Ectodermal cell (in vitro differentiated cells): ENCODE measurements around the gene TM9SF3. TPM values are rescaled to one million over a fixed set of nuclear protein-coding genes. Genes with fewer than 3 reads are reported as not detected.
A peak's percentile ranks its signal among the peaks of the same experiment; 100 is the strongest.

Experiments used
- H3K27ac ChIP-seq: 2 replicates; pipeline ENCODE4 v1.7.0; 2013; ENCODE audit warnings: mild to moderate bottlenecking, low read depth, low read length; ENCODE audit not compliant: insufficient read depth, poor library complexity, severe bottlenecking
- H3K27me3 ChIP-seq: 2 replicates; pipeline ENCODE4 v1.7.0; 2013; ENCODE audit warnings: mild to moderate bottlenecking, low read length; ENCODE audit not compliant: insufficient read depth, control insufficient read depth, poor library complexity, severe bottlenecking
- H3K36me3 ChIP-seq: one replicate; pipeline ENCODE4 v1.7.0; 2013; ENCODE audit warnings: low read length; ENCODE audit not compliant: control insufficient read depth, insufficient read depth
- H3K4me1 ChIP-seq: one replicate; pipeline ENCODE4 v1.7.0; 2013; ENCODE audit warnings: low read length; ENCODE audit not compliant: control insufficient read depth, insufficient read depth
- H3K4me3 ChIP-seq: 2 replicates; pipeline ENCODE4 v1.7.0; 2013; ENCODE audit warnings: low read depth, low read length, control low read depth; ENCODE audit not compliant: insufficient read depth
- H3K9me3 ChIP-seq: 2 replicates; pipeline ENCODE4 v1.7.0; 2013; ENCODE audit warnings: mild to moderate bottlenecking, low read length, moderate library complexity; ENCODE audit not compliant: control insufficient read depth
- WGBS, 2 experiments: methylation state at CpG; one replicate each; pipeline ENCODE4 v1.1.7; 2013; ENCODE audit warnings: missing lambda C conversion rate in 2 of 2; 5-methylcytosine and 5-hydroxymethylcytosine counted together
- polyA plus RNA-seq, 4 experiments: library from polyadenylated mRNA; stranded (reverse); fragments of 50-300 nt; gene quantifications; one replicate each; pipeline ENCODE4 v1.2.3, GENCODE V29; 2013

TM9SF3 gene
- polyA plus RNA-seq (2013, experiment 1 of 4), result 134 TPM
- 163 TPM for polyA plus RNA-seq (2013, experiment 2 of 4)
- polyA plus RNA-seq (2013, experiment 3 of 4), result 70.0 TPM
- polyA plus RNA-seq (2013, experiment 4 of 4), result 77.8 TPM

GRCh38 chr10:96586419-96587263, at the start of gene TM9SF3:
Gene TM9SF3, minus strand, starts transcription at chr10:96587012. Its CDS starts 177 bp downstream, at chr10:96586835.
- WGBS, 2 experiments, result 0% methylated on average over 107 of the region's 107 CpGs

GRCh38 chr10:96636551-96636950, 49.7 kb upstream of the TM9SF3 start:
- Histone ChIP-seq H3K9me3 (no peaks in the 10 kb centered on the region), H3K4me3 (no peak overlapping the region), H3K36me3 (no peaks in the 10 kb centered on the region), H3K27ac (no peak overlapping the region), H3K4me1 (no peaks in the 10 kb centered on the region), H3K27me3 (no peaks in the 10 kb centered on the region)
- WGBS, 2 experiments, result 77 to 88% methylated on average over 1 of the region's 1 CpG

More at GRCh38 chr10:96586419-96587263, at the start of gene TM9SF3:
- Histone ChIP-seq H3K9me3 (no peaks in the 10 kb centered on the region), H3K27ac (peak within 1 kb of the TSS; percentile 93), H3K36me3 (no peaks in the 10 kb centered on the region), H3K4me1 (peaks cover 8% of the 10 kb centered on the region), H3K4me3 (peak within 1 kb of the TSS; percentile 94), H3K27me3 (no peaks in the 10 kb centered on the region)

- Histone ChIP-seq H3K27ac (no peak overlapping the region), H3K9me3 (no peaks in the 10 kb centered on the region), H3K27me3 (no peaks in the 10 kb centered on the region), H3K36me3 (no peaks in the 10 kb centered on the region), H3K4me1 (no peaks in the 10 kb centered on the region), H3K4me3 (no peak overlapping the region)
- 70 to 81% methylated on average over 3 of the region's 4 CpGs for WGBS, 2 experiments
Observed at GRCh38 chr10:96632974-96633710, 46.3 kb upstream of the TM9SF3 start.

- Histone ChIP-seq H3K4me3 (no peak overlapping the region), H3K36me3 (no peaks in the 10 kb centered on the region), H3K27ac (no peak overlapping the region), H3K9me3 (no peaks in the 10 kb centered on the region), H3K27me3 (no peaks in the 10 kb centered on the region), H3K4me1 (no peaks in the 10 kb centered on the region)
- 80 to 100% methylated on average over 1 of the region's 1 CpG for WGBS, 2 experiments
Observed at GRCh38 chr10:96627292-96627691, 40.5 kb upstream of the TM9SF3 start.

- H3K36me3 ChIP-seq, result no peaks in the 10 kb centered on the region
- H3K27me3 ChIP-seq, result no peaks in the 10 kb centered on the region
- H3K27ac ChIP-seq, result no peak overlapping the region
- no peaks in the 10 kb centered on the region for H3K9me3 ChIP-seq
- no peak overlapping the region for H3K4me3 ChIP-seq
- no peaks in the 10 kb centered on the region for H3K4me1 ChIP-seq
- whole genome bisulfite sequencing, 2 experiments, result 90 to 92% methylated on average over 5 of the region's 5 CpGs
Observed at GRCh38 chr10:96626795-96627194, 40.0 kb upstream of the TM9SF3 start.

- Histone ChIP-seq H3K4me1 (no peaks in the 10 kb centered on the region), H3K27ac (no peak overlapping the region), H3K4me3 (no peak overlapping the region), H3K27me3 (no peaks in the 10 kb centered on the region), H3K9me3 (no peaks in the 10 kb centered on the region), H3K36me3 (no peaks in the 10 kb centered on the region)
- 83 to 90% methylated on average over 1 of the region's 1 CpG for WGBS, 2 experiments
Observed at GRCh38 chr10:96625173-96625572, 38.4 kb upstream of the TM9SF3 start.

GRCh38 chr10:96622013-96622787, 35.4 kb upstream of the TM9SF3 start:
- H3K4me1 ChIP-seq, result peaks cover 6% of the 10 kb centered on the region
- WGBS, 2 experiments, result 90 to 92% methylated on average over 6 of the region's 6 CpGs
- no peak overlapping the region for H3K4me3 ChIP-seq
- H3K27ac ChIP-seq, result no peak overlapping the region
- H3K27me3 ChIP-seq, result no peaks in the 10 kb centered on the region
- H3K9me3 ChIP-seq, result no peaks in the 10 kb centered on the region
- H3K36me3 ChIP-seq, result no peaks in the 10 kb centered on the region

- no peak overlapping the region for H3K4me3 ChIP-seq
- H3K9me3 ChIP-seq, result no peaks in the 10 kb centered on the region
- WGBS, 2 experiments, result 91% methylated on average over 15 to 17 of the region's 17 CpGs
- H3K27me3 ChIP-seq, result no peaks in the 10 kb centered on the region
- H3K4me1 ChIP-seq, result peaks cover 6% of the 10 kb centered on the region
- H3K36me3 ChIP-seq, result no peaks in the 10 kb centered on the region
- H3K27ac ChIP-seq, result no peak overlapping the region
Observed at GRCh38 chr10:96619796-96620773, 33.3 kb upstream of the TM9SF3 start.

GRCh38 chr10:96619120-96619519, 32.3 kb upstream of the TM9SF3 start:
- Histone ChIP-seq H3K9me3 (no peaks in the 10 kb centered on the region), H3K36me3 (no peaks in the 10 kb centered on the region), H3K4me1 (peaks cover 6% of the 10 kb centered on the region), H3K27ac (no peak overlapping the region), H3K4me3 (no peak overlapping the region), H3K27me3 (no peaks in the 10 kb centered on the region)
- WGBS, 2 experiments, result 89 to 95% methylated on average over 11 of the region's 11 CpGs
